OCI-M2 (cell line): ENCODE data around the gene HYI.

ENCODE experiments used
- DNase-seq: peaks from one replicate; lab custom pipeline; 2025; ENCODE audit not compliant: unreplicated experiment; lab: John Stamatoyannopoulos, UW

The HYI gene

DNA sequence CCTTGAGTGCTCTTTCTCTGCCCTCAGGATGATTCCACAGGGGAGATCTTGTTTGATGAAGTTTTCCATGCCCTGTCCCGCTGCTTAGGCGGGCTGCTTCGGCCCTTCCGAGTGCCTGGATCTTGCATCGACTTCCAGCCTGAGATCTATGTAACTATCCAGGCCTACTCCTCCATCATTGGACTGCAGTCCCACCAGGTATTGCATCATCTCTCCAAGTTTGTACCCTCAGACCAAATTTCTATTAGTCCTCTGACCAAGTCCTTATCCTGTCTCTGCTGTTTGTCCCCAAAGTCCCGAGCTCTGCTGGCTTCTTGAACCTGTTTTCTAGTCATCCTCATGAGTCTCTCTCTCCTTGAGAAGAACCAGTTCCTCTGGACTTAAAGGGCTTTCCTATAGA, 49.4 kb downstream of the HYI start:
- no peak for DNase-seq

DNA sequence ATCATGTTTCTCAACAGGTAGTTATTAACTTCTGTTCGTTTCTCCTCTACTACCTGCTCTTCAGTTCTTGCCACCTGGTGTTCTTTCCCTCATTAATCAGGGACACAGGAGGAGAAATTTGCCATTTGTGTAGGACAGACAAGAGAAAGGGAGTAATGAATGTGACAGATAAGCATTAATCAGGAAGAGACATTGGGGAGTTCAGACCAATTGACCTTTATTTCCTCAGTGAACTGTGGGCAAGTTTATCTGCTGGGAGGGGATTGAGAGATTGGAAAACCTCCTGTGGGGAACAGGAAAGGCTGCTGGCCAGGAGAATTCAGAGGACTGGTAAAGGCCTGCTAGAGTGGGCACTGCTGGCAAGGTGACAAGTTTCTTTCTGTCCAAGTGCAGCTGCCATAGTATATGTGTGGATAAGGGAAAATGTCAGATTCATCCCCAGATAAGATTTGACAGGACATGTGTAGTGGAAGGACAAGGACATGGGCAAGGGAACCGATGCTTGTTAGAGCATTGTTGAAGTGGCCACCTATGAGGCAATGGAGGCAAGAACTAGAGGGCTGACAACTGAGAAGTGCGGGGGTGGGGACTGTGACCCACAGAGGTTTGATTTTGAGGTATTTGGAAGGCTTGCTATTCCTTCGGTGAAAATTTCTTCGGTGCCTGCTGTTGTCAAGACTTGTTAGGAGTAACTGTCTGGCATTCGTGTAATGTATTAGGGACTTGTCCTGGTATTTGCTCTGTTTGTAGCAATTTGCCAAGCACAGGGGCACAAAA, 51.5 kb downstream of the HYI start:
- DNase-seq = no peak
